Prostate gland (tissue), 2 donors: ENCODE measurements around the gene ONECUT3. TPM values are rescaled to one million over a fixed set of nuclear protein-coding genes. Genes with fewer than 3 reads are reported as not detected.
"Not testable (repeated sequence)": the region's sequence is repeated elsewhere in the genome, so short reads cannot be mapped to it uniquely, and the experiment has no call there.

ENCODE experiments used
- DNase-seq: peaks from one replicate; pipeline ENCODE4 v3.0.0-alpha.2; 2019; ENCODE audit warnings: low spot score
- H3K27ac ChIP-seq, 2 donors: fragments of 200-600 bp; sonication (generic); 2 replicates each; pipeline ENCODE4 v1.5.1; 2017 to 2019
- H3K27me3 ChIP-seq: fragments of 200-600 bp; sonication (generic); replicated peaks from 2 replicates; pipeline ENCODE4 v1.5.1; 2019; ENCODE audit not compliant: insufficient read depth
- H3K36me3 ChIP-seq, 2 donors: fragments of 200-600 bp; sonication (generic); 1 replicate in 1 of 2; 2 replicates in 1 of 2; pipeline versions ENCODE4 v1.5.1 to v1.8.1; 2017 to 2019
- H3K4me1 ChIP-seq: fragments of 200-600 bp; sonication (generic); replicated peaks from 2 replicates; pipeline ENCODE4 v1.5.1; 2019
- H3K4me3 ChIP-seq, 2 donors: fragments of 200-600 bp; sonication (generic); 2 replicates each; pipeline ENCODE4 v1.5.1; 2017 to 2019
- H3K9me3 ChIP-seq: fragments of 200-600 bp; sonication (generic); 2 replicates; pipeline ENCODE4 v1.5.1; 2017
- CTCF ChIP-seq, 4 experiments: fragments of 200-600 bp in 2 of 4; fragments of 450-650 bp in 2 of 4; sonication (generic) in 2 of 4; IDR thresholded peaks; 1 replicate in 3 of 4; 2 replicates in 1 of 4; pipeline ENCODE4 v1.5.1; 2016 to 2019; ENCODE audit warnings: antibody characterized with exemption in 4 of 4, mild to moderate bottlenecking in 2 of 4, moderate library complexity in 2 of 4
- POLR2A ChIP-seq: fragments of 450-650 bp; IDR thresholded peaks from one replicate; pipeline ENCODE4 v1.6.1; 2016; ENCODE audit warnings: antibody characterized with exemption, mild to moderate bottlenecking
- POLR2AphosphoS5 ChIP-seq: sonication (generic); formaldehyde crosslinking; IDR thresholded peaks from one replicate; pipeline ENCODE4 v1.6.1; 2017; ENCODE audit warnings: antibody characterized with exemption
- WGBS: methylation state at CpG from one replicate; pipeline ENCODE4 v1.1.5; 2018; 5-methylcytosine and 5-hydroxymethylcytosine counted together
- intact Hi-C: fragments of 100-400 bp; cut with DNase I; formaldehyde crosslinking; loops from one replicate; pipeline ENCODE4 v1.14.2; 2022
- total RNA-seq, 2 donors: library from RNA; depleted of rRNA; stranded (reverse); fragments of >200 nt; gene quantifications; one replicate each; pipeline ENCODE4 v1.1.0, GENCODE V29; 2016

ONECUT3 gene
- total RNA-seq, result not detected

GRCh38 chr19:1752757-1753728 is at the start of gene ONECUT3:
Gene ONECUT3 (plus strand): TSS chr19:1753506. CDS start chr19:1753663, 157 bp downstream.
- H3K27ac ChIP-seq, result no peak within 1 kb of the TSS
- no peaks in the 10 kb centered on the region for H3K36me3 ChIP-seq
- H3K4me1 ChIP-seq, result peaks cover 3% of the 10 kb centered on the region
- intact Hi-C loops, result no loop called here
- WGBS, result 2% methylated on average over 45 of the region's 77 CpGs
- TF ChIP-seq POLR2AphosphoS5, result no peak
- TF ChIP-seq CTCF (IDR thresholded peaks at IDR 0.05), result no peak
- TF ChIP-seq POLR2A, result no peak
- no peak within 1 kb of the TSS for H3K4me3 ChIP-seq
- H3K27me3 ChIP-seq, result peaks cover 78% of the 10 kb centered on the region
- H3K9me3 ChIP-seq, result no peaks in the 10 kb centered on the region
- no peak for DNase-seq

- TF ChIP-seq POLR2A (no peak), CTCF (IDR thresholded peaks at IDR 0.05) (no peak), POLR2AphosphoS5 (no peak)
- no peak for DNase-seq
- H3K9me3 ChIP-seq, result no peaks in the 10 kb centered on the region
- no peaks in the 10 kb centered on the region for H3K36me3 ChIP-seq
- peaks cover 10% of the 10 kb centered on the region for H3K27me3 ChIP-seq
- H3K27ac ChIP-seq, result no peak overlapping the region
- WGBS, result 88% methylated on average over 6 of the region's 6 CpGs
- no peak overlapping the region for H3K4me3 ChIP-seq
- intact Hi-C loops, result no loop called here
- H3K4me1 ChIP-seq, result no peaks in the 10 kb centered on the region
These were observed 49.0 kb upstream of the ONECUT3 start for GRCh38 chr19:1704339-1704738.

GRCh38 chr19:1705367-1705766 is 47.9 kb upstream of the ONECUT3 start:
- no peak overlapping the region for H3K27ac ChIP-seq
- H3K4me1 ChIP-seq, result no peaks in the 10 kb centered on the region
- H3K36me3 ChIP-seq, result no peaks in the 10 kb centered on the region
- intact Hi-C loops, result no loop called here
- TF ChIP-seq CTCF (IDR thresholded peaks at IDR 0.05) (no peak), POLR2AphosphoS5 (no peak), POLR2A (no peak)
- WGBS, result 79% methylated on average over 2 of the region's 2 CpGs
- H3K4me3 ChIP-seq, result no peak overlapping the region
- H3K27me3 ChIP-seq, result peaks cover 6% of the 10 kb centered on the region
- no peak for DNase-seq
- H3K9me3 ChIP-seq, result no peaks in the 10 kb centered on the region

GRCh38 chr19:1706646-1707045 is 46.7 kb upstream of the ONECUT3 start:
- H3K27ac ChIP-seq, intact Hi-C loops, H3K4me3 ChIP-seq, DNase-seq, H3K36me3 ChIP-seq, H3K9me3 ChIP-seq, H3K27me3 ChIP-seq, H3K4me1 ChIP-seq: not testable (repeated sequence)
- WGBS, result 86% methylated on average over 14 of the region's 14 CpGs

- Histone ChIP-seq H3K36me3 (no peaks in the 10 kb centered on the region), H3K4me1 (no peaks in the 10 kb centered on the region), H3K9me3 (no peaks in the 10 kb centered on the region), H3K27ac (no peak overlapping the region), H3K27me3 (no peaks in the 10 kb centered on the region), H3K4me3 (no peak overlapping the region)
- DNase-seq, result no peak
- intact Hi-C loops, result no loop called here
- no peak for TF ChIP-seq CTCF (IDR thresholded peaks at IDR 0.05)
- TF ChIP-seq POLR2A, result no peak
- no peak for TF ChIP-seq POLR2AphosphoS5
- WGBS, result 88% methylated on average over 6 of the region's 6 CpGs
These were observed 46.1 kb upstream of the ONECUT3 start for GRCh38 chr19:1707240-1707639.
